SK-N-SH treated with all-trans-retinoic acid at 6 μM for 48 hours (cell line): ENCODE results near the gene SLC27A5.

ENCODE experiments used
- ATAC-seq: fragments of 200-7000 bp; cut with Tn5 transposase; 3 replicates; pipeline ENCODE4 v1.9.1; 2020; ENCODE audit warnings: mild to moderate bottlenecking, moderate library complexity
- ARNTL ChIP-seq: fragments of 450-650 bp; formaldehyde crosslinking; IDR thresholded peaks from 2 replicates; pipeline ENCODE4 v1.5.0; 2020; ENCODE audit warnings: low read depth, mild to moderate bottlenecking, moderate library complexity, borderline replicate concordance
- BACH2 ChIP-seq: fragments of 250-450 bp; sonication (Bioruptor Pico); IDR thresholded peaks from 2 replicates; pipeline ENCODE4 v1.9.0; 2021; ENCODE audit warnings: mild to moderate bottlenecking, borderline replicate concordance
- CSDC2 ChIP-seq: fragments of 250-450 bp; sonication (Bioruptor Pico); IDR thresholded peaks from 2 replicates; pipeline ENCODE4 v1.5.0; 2020; ENCODE audit warnings: mild to moderate bottlenecking, moderate library complexity
- ESRRG ChIP-seq: fragments of 250-450 bp; sonication (Bioruptor Pico); IDR thresholded peaks from 2 replicates; pipeline ENCODE4 v1.6.1; 2021; ENCODE audit warnings: mild to moderate bottlenecking
- GLIS3 ChIP-seq: fragments of 250-450 bp; sonication (Bioruptor Pico); IDR thresholded peaks from 2 replicates; pipeline ENCODE4 v1.5.0; 2020; ENCODE audit warnings: mild to moderate bottlenecking, moderate library complexity
- ISL1 ChIP-seq: fragments of 250-450 bp; sonication (Bioruptor Pico); IDR thresholded peaks from 2 replicates; pipeline ENCODE4 v2.1.2; 2022; ENCODE audit warnings: mild to moderate bottlenecking, moderate library complexity
- OSR1 ChIP-seq: fragments of 250-450 bp; sonication (Bioruptor Pico); IDR thresholded peaks from 2 replicates; pipeline ENCODE4 v1.8.0; 2022; ENCODE audit warnings: moderate library complexity, mild to moderate bottlenecking, inconsistent platforms
- PPARA ChIP-seq: fragments of 250-450 bp; sonication (Bioruptor Pico); IDR thresholded peaks from 2 replicates; pipeline ENCODE4 v1.5.0; 2020; ENCODE audit warnings: mild to moderate bottlenecking, borderline replicate concordance
- RARB ChIP-seq: fragments of 250-450 bp; sonication (Bioruptor Pico); IDR thresholded peaks from 2 replicates; pipeline ENCODE4 v1.8.0; 2021; ENCODE audit warnings: mild to moderate bottlenecking, moderate library complexity
- SNAI2 ChIP-seq: fragments of 250-450 bp; sonication (Bioruptor Pico); IDR thresholded peaks from 2 replicates; pipeline ENCODE4 v1.5.0; 2020; ENCODE audit warnings: mild to moderate bottlenecking, moderate library complexity
- TCF4 ChIP-seq: fragments of 250-450 bp; sonication (Bioruptor Pico); IDR thresholded peaks from 2 replicates; pipeline ENCODE4 v1.8.0; 2021; ENCODE audit warnings: mild to moderate bottlenecking, moderate library complexity, borderline replicate concordance
- TOX ChIP-seq: fragments of 250-450 bp; sonication (Bioruptor Pico); IDR thresholded peaks from 2 replicates; pipeline ENCODE4 v1.8.0; 2021; ENCODE audit warnings: mild to moderate bottlenecking, moderate library complexity, borderline replicate concordance
- ZC3H10 ChIP-seq: fragments of 250-450 bp; sonication (Bioruptor Pico); IDR thresholded peaks from 2 replicates; pipeline ENCODE4 v1.5.1; 2021; ENCODE audit warnings: mild to moderate bottlenecking, moderate library complexity
- ZFP3 ChIP-seq: fragments of 250-450 bp; sonication (Bioruptor Pico); IDR thresholded peaks from 2 replicates; pipeline ENCODE4 v1.5.0; 2020; ENCODE audit warnings: mild to moderate bottlenecking, moderate library complexity
- ZFP30 ChIP-seq: fragments of 450-650 bp; formaldehyde crosslinking; IDR thresholded peaks from 2 replicates; pipeline ENCODE4 v1.5.0; 2022; ENCODE audit warnings: mild to moderate bottlenecking, moderate library complexity
- ZNF565 ChIP-seq: fragments of 450-650 bp; formaldehyde crosslinking; conservative IDR thresholded peaks from 2 replicates; pipeline ENCODE4 v1.5.0; 2020; ENCODE audit warnings: low read depth, mild to moderate bottlenecking, moderate library complexity
- ZNF70 ChIP-seq: fragments of 450-650 bp; formaldehyde crosslinking; IDR thresholded peaks from 2 replicates; pipeline ENCODE4 v1.5.0; 2020; ENCODE audit warnings: mild to moderate bottlenecking, moderate library complexity
- ZNF8 ChIP-seq: fragments of 450-650 bp; formaldehyde crosslinking; IDR thresholded peaks from 2 replicates; pipeline ENCODE4 v1.5.0; 2020; ENCODE audit warnings: mild to moderate bottlenecking, moderate library complexity
- TF ChIP-seq, protein P1 (sequence below): fragments of 250-450 bp; sonication (Bioruptor Pico); IDR thresholded peaks from 2 replicates; pipeline ENCODE4 v1.5.0; 2020; ENCODE audit warnings: mild to moderate bottlenecking, moderate library complexity
- TF ChIP-seq, protein P2 (sequence below): fragments of 250-450 bp; sonication (Bioruptor Pico); IDR thresholded peaks from 2 replicates; pipeline ENCODE4 v1.8.0; 2020; ENCODE audit warnings: mild to moderate bottlenecking, moderate library complexity, borderline replicate concordance
- TF ChIP-seq, protein P3 (sequence below): fragments of 250-450 bp; sonication (Bioruptor Pico); IDR thresholded peaks from 2 replicates; pipeline ENCODE4 v1.8.0; 2021; ENCODE audit warnings: low read depth, mild to moderate bottlenecking, moderate library complexity, borderline replicate concordance
- TF ChIP-seq, protein P4 (sequence below): fragments of 250-450 bp; sonication (Bioruptor Pico); IDR thresholded peaks from 2 replicates; pipeline ENCODE4 v1.5.1; 2021; ENCODE audit warnings: mild to moderate bottlenecking, moderate library complexity

Gene SLC27A5

DNA sequence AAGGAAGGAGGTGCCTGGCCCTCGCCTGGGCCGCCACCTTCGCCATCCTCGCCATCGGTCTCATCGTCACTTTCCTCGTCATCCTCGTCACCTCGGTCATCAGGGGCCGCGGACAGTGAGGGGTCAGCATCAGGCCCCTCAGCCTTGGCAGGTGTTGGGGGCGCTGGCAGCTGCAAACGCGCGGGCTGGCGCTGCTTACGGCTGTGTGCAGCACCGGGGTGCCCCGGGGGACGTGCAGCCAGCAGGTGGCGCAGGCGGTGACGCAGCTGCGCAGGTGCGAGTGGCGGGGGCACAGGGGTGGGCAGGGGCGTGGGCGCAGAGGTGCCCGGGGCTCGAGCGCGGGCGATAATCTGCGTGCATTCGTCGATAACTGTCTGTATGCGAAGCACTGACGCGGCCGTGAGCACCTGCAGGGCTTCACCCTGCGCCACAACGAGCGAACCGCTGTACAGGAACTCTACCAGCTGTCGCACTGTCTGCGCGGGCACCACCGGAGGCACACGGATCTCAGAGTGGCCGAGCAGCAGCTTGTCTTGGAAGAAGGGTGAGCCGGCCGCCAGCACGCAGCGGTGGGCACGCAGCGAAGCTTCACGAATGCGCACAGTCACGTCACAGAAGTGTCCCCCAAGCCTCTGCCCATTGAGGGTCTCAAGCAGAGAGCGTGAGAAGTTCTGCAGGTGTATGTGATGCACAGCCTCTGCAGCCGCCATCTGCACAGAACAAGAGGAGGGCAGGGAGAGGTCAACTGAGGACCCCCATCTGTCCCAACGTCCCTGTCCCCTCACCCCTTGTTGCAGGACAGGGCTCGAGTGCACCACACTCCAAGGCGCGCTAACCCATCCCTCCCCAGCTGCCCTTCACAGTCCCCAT, 5.4 kb upstream of the SLC27A5 start (continued):
- TF ChIP-seq, protein P1, sequence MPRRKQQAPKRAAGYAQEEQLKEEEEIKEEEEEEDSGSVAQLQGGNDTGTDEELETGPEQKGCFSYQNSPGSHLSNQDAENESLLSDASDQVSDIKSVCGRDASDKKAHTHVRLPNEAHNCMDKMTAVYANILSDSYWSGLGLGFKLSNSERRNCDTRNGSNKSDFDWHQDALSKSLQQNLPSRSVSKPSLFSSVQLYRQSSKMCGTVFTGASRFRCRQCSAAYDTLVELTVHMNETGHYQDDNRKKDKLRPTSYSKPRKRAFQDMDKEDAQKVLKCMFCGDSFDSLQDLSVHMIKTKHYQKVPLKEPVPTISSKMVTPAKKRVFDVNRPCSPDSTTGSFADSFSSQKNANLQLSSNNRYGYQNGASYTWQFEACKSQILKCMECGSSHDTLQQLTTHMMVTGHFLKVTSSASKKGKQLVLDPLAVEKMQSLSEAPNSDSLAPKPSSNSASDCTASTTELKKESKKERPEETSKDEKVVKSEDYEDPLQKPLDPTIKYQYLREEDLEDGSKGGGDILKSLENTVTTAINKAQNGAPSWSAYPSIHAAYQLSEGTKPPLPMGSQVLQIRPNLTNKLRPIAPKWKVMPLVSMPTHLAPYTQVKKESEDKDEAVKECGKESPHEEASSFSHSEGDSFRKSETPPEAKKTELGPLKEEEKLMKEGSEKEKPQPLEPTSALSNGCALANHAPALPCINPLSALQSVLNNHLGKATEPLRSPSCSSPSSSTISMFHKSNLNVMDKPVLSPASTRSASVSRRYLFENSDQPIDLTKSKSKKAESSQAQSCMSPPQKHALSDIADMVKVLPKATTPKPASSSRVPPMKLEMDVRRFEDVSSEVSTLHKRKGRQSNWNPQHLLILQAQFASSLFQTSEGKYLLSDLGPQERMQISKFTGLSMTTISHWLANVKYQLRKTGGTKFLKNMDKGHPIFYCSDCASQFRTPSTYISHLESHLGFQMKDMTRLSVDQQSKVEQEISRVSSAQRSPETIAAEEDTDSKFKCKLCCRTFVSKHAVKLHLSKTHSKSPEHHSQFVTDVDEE (CRISPR knock-in tag): no peak
- TF ChIP-seq ZNF565 (CRISPR knock-in tag): no peak
- no peak for TF ChIP-seq SNAI2 (CRISPR knock-in tag)
- TF ChIP-seq OSR1 (CRISPR knock-in tag): no peak
- TF ChIP-seq GLIS3 (CRISPR knock-in tag): no peak
- TF ChIP-seq, all 23 proteins: peak for 0

DNA sequence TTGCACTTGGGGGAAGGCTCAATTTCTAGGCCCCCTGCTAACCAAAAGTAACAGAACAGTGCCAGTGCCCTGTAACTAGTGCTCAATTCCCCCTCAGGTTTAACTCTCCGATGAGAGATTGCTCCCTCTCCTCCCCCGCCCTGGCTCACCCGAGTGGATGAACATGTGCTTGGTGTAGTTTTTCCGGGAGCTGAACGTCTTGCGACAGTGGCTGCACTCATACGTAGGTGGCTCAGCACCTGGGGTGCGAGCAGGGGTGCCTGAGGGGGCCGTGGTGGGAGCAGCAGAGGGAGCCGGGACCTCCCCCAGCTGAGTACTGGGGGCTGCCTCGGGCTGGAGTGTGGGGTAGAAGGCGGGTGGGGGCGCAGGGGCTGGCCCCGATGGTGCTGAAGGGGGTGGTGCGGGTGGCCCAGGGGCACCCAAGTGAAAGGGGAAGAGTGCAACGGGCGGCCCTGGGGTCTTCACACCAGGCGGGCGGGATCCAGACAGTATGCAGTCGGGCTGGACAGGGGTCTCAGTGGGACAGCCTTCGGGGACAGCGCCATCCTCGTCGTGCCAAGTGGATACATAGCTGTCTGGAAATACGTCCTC, 4.5 kb upstream of the SLC27A5 start:
- no peak for ATAC-seq
- TF ChIP-seq ZNF565 (CRISPR knock-in tag) (no peak), TOX (CRISPR knock-in tag) (no peak), ZNF8 (CRISPR knock-in tag) (no peak), RARB (CRISPR knock-in tag) (no peak), CSDC2 (CRISPR knock-in tag) (no peak), ZC3H10 (CRISPR knock-in tag) (no peak), TCF4 (CRISPR knock-in tag) (no peak), BACH2 (CRISPR knock-in tag) (no peak), GLIS3 (CRISPR knock-in tag) (no peak), ZNF70 (CRISPR knock-in tag) (no peak), OSR1 (CRISPR knock-in tag) (no peak), ESRRG (no peak), SNAI2 (CRISPR knock-in tag) (no peak), ISL1 (CRISPR knock-in tag) (no peak)
- TF ChIP-seq, protein P1 (CRISPR knock-in tag): no peak
- TF ChIP-seq, all 23 proteins: peak for 0

DNA sequence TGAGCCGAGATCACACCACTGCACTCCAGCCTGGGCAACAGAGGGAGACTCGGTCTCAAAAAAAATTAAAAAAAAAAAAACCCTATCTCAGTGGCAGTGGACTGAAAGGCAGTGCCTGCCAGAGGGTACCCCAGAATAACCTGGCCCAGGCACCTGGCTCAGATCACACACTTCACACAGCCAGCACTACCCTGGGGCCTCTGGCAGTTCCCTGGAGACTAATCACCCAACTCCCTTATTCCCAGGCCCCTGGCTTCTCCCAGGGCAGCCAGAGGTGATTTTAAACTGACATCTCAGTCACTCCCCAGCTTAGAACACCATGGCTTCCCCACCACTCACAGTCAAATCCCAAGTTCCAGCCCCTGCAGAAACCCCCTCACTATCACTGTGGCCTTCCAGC, 3.5 kb upstream of the SLC27A5 start:
- no peak for ATAC-seq
- TF ChIP-seq TOX (CRISPR knock-in tag) (no peak), ARNTL (CRISPR knock-in tag) (no peak), BACH2 (CRISPR knock-in tag) (no peak), ZNF8 (CRISPR knock-in tag) (no peak), PPARA (CRISPR knock-in tag) (no peak), ESRRG (no peak), TCF4 (CRISPR knock-in tag) (no peak), CSDC2 (CRISPR knock-in tag) (no peak), ZNF70 (CRISPR knock-in tag) (no peak), GLIS3 (CRISPR knock-in tag) (no peak), RARB (CRISPR knock-in tag) (no peak), ZFP3 (no peak), ZFP30 (CRISPR knock-in tag) (no peak)
- TF ChIP-seq, protein P2, sequence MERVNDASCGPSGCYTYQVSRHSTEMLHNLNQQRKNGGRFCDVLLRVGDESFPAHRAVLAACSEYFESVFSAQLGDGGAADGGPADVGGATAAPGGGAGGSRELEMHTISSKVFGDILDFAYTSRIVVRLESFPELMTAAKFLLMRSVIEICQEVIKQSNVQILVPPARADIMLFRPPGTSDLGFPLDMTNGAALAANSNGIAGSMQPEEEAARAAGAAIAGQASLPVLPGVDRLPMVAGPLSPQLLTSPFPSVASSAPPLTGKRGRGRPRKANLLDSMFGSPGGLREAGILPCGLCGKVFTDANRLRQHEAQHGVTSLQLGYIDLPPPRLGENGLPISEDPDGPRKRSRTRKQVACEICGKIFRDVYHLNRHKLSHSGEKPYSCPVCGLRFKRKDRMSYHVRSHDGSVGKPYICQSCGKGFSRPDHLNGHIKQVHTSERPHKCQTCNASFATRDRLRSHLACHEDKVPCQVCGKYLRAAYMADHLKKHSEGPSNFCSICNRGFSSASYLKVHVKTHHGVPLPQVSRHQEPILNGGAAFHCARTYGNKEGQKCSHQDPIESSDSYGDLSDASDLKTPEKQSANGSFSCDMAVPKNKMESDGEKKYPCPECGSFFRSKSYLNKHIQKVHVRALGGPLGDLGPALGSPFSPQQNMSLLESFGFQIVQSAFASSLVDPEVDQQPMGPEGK (CRISPR knock-in tag): no peak
- TF ChIP-seq, protein P3, sequence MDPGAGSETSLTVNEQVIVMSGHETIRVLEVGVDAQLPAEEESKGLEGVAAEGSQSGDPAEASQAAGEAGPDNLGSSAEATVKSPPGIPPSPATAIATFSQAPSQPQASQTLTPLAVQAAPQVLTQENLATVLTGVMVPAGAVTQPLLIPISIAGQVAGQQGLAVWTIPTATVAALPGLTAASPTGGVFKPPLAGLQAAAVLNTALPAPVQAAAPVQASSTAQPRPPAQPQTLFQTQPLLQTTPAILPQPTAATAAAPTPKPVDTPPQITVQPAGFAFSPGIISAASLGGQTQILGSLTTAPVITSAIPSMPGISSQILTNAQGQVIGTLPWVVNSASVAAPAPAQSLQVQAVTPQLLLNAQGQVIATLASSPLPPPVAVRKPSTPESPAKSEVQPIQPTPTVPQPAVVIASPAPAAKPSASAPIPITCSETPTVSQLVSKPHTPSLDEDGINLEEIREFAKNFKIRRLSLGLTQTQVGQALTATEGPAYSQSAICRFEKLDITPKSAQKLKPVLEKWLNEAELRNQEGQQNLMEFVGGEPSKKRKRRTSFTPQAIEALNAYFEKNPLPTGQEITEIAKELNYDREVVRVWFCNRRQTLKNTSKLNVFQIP (CRISPR knock-in tag): no peak
- TF ChIP-seq, protein P1 (CRISPR knock-in tag): no peak
- TF ChIP-seq, protein P4, sequence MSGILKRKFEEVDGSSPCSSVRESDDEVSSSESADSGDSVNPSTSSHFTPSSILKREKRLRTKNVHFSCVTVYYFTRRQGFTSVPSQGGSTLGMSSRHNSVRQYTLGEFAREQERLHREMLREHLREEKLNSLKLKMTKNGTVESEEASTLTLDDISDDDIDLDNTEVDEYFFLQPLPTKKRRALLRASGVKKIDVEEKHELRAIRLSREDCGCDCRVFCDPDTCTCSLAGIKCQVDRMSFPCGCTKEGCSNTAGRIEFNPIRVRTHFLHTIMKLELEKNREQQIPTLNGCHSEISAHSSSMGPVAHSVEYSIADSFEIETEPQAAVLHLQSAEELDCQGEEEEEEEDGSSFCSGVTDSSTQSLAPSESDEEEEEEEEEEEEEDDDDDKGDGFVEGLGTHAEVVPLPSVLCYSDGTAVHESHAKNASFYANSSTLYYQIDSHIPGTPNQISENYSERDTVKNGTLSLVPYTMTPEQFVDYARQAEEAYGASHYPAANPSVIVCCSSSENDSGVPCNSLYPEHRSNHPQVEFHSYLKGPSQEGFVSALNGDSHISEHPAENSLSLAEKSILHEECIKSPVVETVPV: no peak
